GM18519 (cell line): ENCODE measurements around the gene MDFIC2.
"Not testable (repeated sequence)": the region's sequence is repeated elsewhere in the genome, so short reads cannot be mapped to it uniquely, and the experiment has no call there.

Experiments
- ATAC-seq: cut with Tn5 transposase; IDR thresholded peaks from one replicate; pipeline ENCODE4 v1.9.1; 2021; ENCODE audit warnings: mild to moderate bottlenecking, moderate library complexity; ENCODE audit not compliant: unreplicated experiment, low FRiP score

The MDFIC2 gene

GRCh38 chr3:70264122-70264780 lies 48.2 kb downstream of the MDFIC2 start:
- no peak for ATAC-seq

- no peak for ATAC-seq
These were observed 51.2 kb downstream of the MDFIC2 start for GRCh38 chr3:70261283-70261682.

- ATAC-seq: no peak
These were observed 55.9 kb downstream of the MDFIC2 start for GRCh38 chr3:70256566-70256965.

GRCh38 chr3:70250492-70250891 lies 61.9 kb downstream of the MDFIC2 start:
- ATAC-seq: no peak

GRCh38 chr3:70249509-70250160 lies 62.8 kb downstream of the MDFIC2 start:
- no peak for ATAC-seq

DNA sequence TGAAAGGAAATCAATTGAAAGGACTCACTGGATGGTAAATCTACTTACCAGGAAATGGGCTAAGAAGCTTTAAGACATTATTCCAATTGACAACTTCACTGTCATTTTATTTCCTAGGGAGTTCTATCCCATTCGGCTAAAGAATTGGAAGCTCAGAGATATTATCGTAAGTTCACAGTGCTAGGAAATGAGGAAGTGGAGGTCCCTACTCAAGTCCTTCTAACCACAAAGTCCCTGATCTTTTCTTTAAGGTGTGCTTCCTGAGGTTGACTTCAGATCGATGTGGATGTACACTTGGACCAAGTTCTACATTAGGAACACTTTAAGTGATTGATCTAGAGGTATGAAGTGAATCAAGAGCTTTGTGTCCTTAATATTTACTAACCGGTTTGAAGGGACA lies 63.6 kb downstream of the MDFIC2 start:
- no peak for ATAC-seq

- no peak for ATAC-seq
These were observed 64.5 kb downstream of the MDFIC2 start for GRCh38 chr3:70247955-70248354.

- no peak for ATAC-seq
These were observed 66.5 kb downstream of the MDFIC2 start for GRCh38 chr3:70245746-70246525.

DNA sequence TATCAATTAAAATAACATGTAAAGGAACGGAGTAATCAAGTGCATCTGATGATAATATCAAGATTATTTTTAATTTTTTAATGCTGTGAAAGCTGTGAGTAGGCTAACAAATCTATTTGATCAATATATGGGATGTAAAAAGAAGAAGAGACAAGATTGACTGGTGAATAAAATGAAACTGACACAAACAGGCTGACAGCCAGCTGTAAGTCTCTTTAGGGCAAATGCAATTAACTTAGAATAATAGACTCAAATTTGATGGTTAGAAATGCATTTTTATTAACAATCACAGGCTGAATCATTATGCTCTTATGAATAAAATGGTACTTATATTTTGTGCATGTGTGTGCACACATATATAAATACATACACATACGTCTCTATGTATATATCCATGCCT lies 68.0 kb downstream of the MDFIC2 start:
- no peak for ATAC-seq

GRCh38 chr3:70242297-70242882 lies 70.0 kb downstream of the MDFIC2 start:
- no peak for ATAC-seq

DNA sequence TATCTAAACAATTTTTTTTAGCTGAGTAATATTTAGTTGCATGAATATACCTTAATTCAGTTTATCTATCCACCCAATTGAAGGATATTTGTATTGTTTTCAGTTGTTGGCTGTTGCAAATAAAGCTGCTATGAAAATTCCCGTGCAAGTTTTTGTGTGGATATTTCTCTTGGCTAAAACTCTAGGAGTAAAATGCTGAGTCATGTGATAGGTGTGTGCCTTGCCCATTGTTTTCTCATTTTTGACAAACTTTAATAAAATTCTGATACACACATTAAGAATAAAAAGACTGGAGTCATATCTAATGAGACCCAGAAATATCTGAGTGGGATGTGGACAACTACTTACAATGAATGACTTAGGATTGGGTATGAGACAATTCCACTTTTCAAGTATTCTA lies 78.6 kb downstream of the MDFIC2 start:
- no peak for ATAC-seq

DNA sequence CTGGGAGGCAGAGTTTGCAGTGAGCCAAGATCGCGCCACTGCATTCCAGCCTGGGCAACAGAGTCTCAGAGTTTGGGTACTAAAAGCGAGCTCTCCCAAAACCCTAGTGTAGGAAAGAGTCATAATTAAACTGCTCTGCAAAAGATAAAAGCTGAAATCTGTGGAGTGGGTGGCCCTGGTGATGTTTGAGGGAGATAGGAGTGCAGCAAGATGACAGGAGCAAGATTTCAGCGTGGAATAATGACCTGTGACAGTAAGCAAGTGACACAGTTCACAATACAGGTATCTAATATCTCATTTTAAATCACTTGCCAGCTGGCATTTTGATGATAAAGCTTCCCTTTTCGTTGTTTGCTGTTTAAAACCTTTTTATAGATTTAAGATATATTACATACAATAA lies 79.3 kb downstream of the MDFIC2 start:
- no peak for ATAC-seq

DNA sequence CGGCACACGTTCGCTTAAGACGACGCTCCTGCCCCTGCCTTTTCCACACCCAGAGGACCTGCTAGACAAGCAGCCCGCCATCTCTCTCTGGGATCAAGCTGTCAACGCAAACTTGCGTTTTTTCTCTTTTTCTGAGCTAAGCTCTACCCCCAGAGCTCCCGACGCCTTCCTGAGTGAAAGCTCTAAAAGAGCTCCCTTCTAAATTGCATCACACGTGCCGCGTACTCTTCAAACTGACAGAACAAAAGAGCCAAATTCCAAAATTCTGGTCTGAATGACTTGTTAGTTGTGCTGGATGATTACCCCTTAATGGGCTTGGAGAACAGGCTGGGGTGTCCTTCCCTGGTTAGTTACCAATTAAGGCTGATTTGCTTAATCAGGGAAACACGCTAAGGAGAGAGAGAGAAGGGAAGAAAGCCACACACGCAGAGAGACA lies 81.2 kb downstream of the MDFIC2 start:
- no peak for ATAC-seq

DNA sequence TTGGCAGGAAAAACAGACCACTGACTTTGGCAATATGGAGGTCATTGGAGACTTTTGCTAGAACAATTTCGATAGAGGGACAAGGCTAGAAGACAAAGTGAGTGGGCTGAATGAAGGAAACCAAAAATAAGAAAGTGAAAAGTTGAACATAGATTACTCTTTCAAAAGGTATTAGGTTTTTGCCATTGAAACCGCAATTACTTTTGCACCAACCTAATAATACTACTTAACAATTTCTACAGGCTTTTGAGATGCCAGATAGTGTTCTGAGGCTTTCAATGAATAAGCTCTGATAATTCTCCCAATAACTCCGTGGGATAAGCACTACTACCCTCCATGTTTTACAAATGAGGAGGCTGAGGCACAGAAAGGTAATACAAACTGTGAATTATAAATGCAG lies 85.0 kb downstream of the MDFIC2 start:
- ATAC-seq: no peak

DNA sequence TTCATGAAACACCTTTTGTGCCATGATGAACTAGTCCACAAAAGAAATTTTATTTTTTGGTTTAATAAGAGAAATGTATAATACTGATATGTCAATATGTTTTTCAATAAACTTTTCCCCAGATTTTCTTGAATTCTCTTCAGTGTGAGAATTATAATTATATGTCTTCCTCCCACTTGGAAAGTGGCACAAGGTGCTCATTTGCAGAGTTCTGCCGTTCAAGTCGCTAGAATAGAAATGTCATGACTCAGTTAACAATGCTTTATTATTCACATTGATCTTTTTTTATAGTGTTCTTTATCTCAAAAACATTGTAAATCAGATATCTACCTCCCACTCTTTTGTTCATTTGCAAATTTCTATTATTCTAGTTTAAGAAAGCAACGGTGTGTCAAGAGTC lies 87.3 kb downstream of the MDFIC2 start:
- ATAC-seq: no peak

DNA sequence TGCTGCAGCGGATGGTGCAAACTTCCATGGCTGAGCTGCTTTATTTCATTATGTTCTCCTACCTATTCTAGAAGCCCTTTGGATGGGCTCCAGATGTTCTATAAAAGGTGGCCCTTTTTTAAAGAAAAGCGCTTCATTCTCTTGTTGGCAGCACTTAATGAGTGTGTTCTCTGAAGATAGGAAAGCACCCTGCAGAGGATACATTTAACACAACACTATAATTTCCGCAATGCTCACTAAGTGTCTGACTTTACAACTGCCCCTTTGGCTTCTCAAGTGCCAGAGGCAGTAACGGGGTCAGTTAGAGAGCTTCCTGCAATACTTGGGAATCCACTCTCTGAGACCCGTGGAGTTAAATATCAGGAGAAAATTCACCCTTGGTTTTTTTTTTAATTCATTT lies 88.1 kb downstream of the MDFIC2 start:
- ATAC-seq: no peak

DNA sequence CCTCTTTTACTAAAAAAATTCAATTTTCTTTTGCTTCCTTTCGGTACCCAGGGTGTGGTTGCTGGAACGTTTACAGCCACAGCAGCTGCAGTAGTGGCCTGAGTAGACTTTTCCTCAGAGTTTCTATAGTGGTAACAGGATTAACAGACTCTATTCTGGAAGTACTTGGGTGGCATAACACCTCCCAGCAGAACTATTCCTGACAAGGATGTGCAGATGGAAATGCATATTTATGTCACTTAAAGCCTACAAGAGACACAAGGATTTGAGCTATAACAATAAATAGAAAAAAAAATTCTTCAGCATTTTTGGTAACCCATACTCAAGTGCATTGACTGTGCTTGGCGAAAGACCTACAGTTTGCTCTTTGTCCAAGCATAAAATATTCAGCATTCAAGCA lies 94.0 kb downstream of the MDFIC2 start:
- no peak for ATAC-seq

DNA sequence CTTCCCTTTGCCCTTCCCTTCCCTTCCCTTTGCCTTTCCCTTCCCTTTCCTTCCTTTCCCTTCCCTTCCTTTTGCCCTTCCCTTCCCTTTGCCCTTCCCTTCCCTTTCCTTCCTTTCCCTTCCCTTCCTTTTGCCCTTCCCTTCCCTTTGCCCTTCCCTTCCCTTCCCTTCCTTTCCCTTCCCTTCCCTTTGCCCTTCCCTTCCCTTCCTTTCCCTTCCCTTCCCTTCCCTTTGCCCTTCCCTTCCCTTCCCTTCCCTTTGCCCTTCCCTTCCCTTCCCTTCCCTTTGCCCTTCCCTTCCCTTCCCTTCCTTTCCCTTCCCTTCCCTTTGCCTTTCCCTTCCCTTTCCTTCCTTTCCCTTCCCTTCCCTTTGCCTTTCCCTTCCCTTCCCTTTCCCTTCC lies 101.2 kb downstream of the MDFIC2 start:
- not testable (repeated sequence) for ATAC-seq

- ATAC-seq: no peak
These were observed 110.5 kb downstream of the MDFIC2 start for GRCh38 chr3:70201975-70202374.

GRCh38 chr3:70189884-70190473 lies 122.5 kb downstream of the MDFIC2 start:
- no peak for ATAC-seq

- ATAC-seq: no peak
These were observed 126.2 kb downstream of the MDFIC2 start for GRCh38 chr3:70186221-70186620.
